Measurements from ENCODE around the gene TASP1. TPM values are rescaled to one million over a fixed set of nuclear protein-coding genes. Genes with fewer than 3 reads are reported as not detected.

Gene TASP1
- total RNA-seq, 4 donors from 2014 or later: 6.6 to 21.5 (median 9.8) TPM

- DNase-seq: no peak
- H3K27me3 ChIP-seq: no peaks in the 10 kb centered on the region
- TF ChIP-seq POLR2A (IDR thresholded peaks at IDR 0.05) (no peak), CTCF (IDR thresholded peaks at IDR 0.05) (no peak)
- H3K4me3 ChIP-seq: no peak overlapping the region
- H3K36me3 ChIP-seq: no peaks in the 10 kb centered on the region
- no peaks in the 10 kb centered on the region for H3K4me1 ChIP-seq
- H3K9me3 ChIP-seq: no peaks in the 10 kb centered on the region
- H3K27ac ChIP-seq: no peak overlapping the region
Measured at GRCh38 chr20:13424174-13424833, 214.4 kb downstream of the TASP1 start.

GRCh38 chr20:13423472-13424173 lies 215.1 kb downstream of the TASP1 start:
- Histone ChIP-seq H3K9me3 (no peaks in the 10 kb centered on the region), H3K4me1 (no peaks in the 10 kb centered on the region), H3K4me3 (no peak overlapping the region), H3K27me3 (no peaks in the 10 kb centered on the region), H3K36me3 (no peaks in the 10 kb centered on the region), H3K27ac (no peak overlapping the region)
- DNase-seq: no peak
- no peak for TF ChIP-seq CTCF (IDR thresholded peaks at IDR 0.05)
- TF ChIP-seq POLR2A (IDR thresholded peaks at IDR 0.05): no peak

GRCh38 chr20:13422637-13423036 lies 216.1 kb downstream of the TASP1 start:
- TF ChIP-seq CTCF (IDR thresholded peaks at IDR 0.05) (no peak), POLR2A (IDR thresholded peaks at IDR 0.05) (no peak)
- H3K27me3 ChIP-seq: no peaks in the 10 kb centered on the region
- H3K27ac ChIP-seq: no peak overlapping the region
- no peaks in the 10 kb centered on the region for H3K9me3 ChIP-seq
- H3K4me1 ChIP-seq: no peaks in the 10 kb centered on the region
- DNase-seq: no peak
- no peaks in the 10 kb centered on the region for H3K36me3 ChIP-seq
- H3K4me3 ChIP-seq: no peak overlapping the region

- H3K9me3 ChIP-seq: no peaks in the 10 kb centered on the region
- H3K4me3 ChIP-seq: no peak overlapping the region
- peaks cover 0 to 4% (median 0%) of the 10 kb centered on the region in 3 donors for H3K36me3 ChIP-seq
- H3K27ac ChIP-seq: no peak overlapping the region
- DNase-seq: no peak
- no peaks in the 10 kb centered on the region for H3K4me1 ChIP-seq
- TF ChIP-seq POLR2A (IDR thresholded peaks at IDR 0.05): no peak
- no peak for TF ChIP-seq CTCF (IDR thresholded peaks at IDR 0.05)
- H3K27me3 ChIP-seq: no peaks in the 10 kb centered on the region
Measured at GRCh38 chr20:13420625-13421024, 218.1 kb downstream of the TASP1 start.

GRCh38 chr20:13419477-13419876 lies 219.3 kb downstream of the TASP1 start:
- TF ChIP-seq POLR2A (IDR thresholded peaks at IDR 0.05) (no peak), CTCF (IDR thresholded peaks at IDR 0.05) (no peak)
- no peak overlapping the region for H3K4me3 ChIP-seq
- no peaks in the 10 kb centered on the region for H3K4me1 ChIP-seq
- peaks cover 0 to 4% (median 0%) of the 10 kb centered on the region in 3 donors for H3K36me3 ChIP-seq
- no peaks in the 10 kb centered on the region for H3K27me3 ChIP-seq
- no peak for DNase-seq
- no peak overlapping the region for H3K27ac ChIP-seq
- no peaks in the 10 kb centered on the region for H3K9me3 ChIP-seq

Data from Peyer's patch (tissue), 4 donors.